ENCODE results near the gene MICAL3. TPM values are rescaled to one million over a fixed set of nuclear protein-coding genes. Genes with fewer than 3 reads are reported as not detected.

The MICAL3 gene
- total RNA-seq, 1 experiment from 2014 or later: 23.7 TPM

DNA sequence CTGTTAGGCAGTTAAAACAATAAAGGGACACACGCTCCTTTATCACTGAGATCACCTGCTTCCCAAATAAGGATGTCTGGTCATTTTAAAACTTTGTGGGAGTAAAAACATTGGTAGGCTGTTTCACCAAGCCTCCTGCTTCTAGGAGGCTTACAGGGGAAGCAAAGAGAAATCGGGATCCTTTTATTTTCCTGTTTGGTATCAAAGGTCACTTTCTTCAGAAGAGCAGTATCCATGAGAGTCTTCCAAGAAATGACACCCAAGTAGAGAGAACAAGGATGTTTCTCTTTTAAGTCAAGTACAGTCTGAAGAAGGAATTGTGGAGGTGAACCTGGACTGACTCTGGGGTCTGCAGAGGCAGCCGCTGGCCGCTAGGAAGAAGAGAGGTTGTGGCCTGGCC, 213.2 kb downstream of the MICAL3 start:
- Histone ChIP-seq H3K9me2 (replicated peaks; ENCODE audit: low read length) (no peaks in the 10 kb centered on the region), H3K4me2 (ENCODE audit: low read length) (no peak overlapping the region), H2AFZ (ENCODE audit: low read length) (no peak overlapping the region), H4K20me1 (ENCODE audit: low read length) (no peaks in the 10 kb centered on the region), H3K27me3 (ENCODE audit: low read length) (no peaks in the 10 kb centered on the region), H3K4me1 (ENCODE audit: insufficient read depth, low read length) (no peaks in the 10 kb centered on the region), H3K36me3 (ENCODE audit: low read depth, low read length) (no peaks in the 10 kb centered on the region; the same call in 1 of the 2 replicates), H3F3A (ENCODE audit: low read length, unreplicated experiment) (no peaks in the 10 kb centered on the region), H3K4me3 (ENCODE audit: low read length) (no peak overlapping the region), H3K9ac (ENCODE audit: low read length) (no peak overlapping the region), H3K9me3 (ENCODE audit: low read length) (no peaks in the 10 kb centered on the region), H3K79me2 (ENCODE audit: low read length) (no peaks in the 10 kb centered on the region), H3K27ac (ENCODE audit: low read length) (no peak overlapping the region)
- CTCF ChIA-PET: no interaction called here
- DNase-seq: no peak
- POLR2A ChIA-PET (ENCODE audit: unreplicated experiment): no interaction called here
- TF ChIP-seq EZH2phosphoT487 (IDR thresholded peaks at IDR 0.05; ENCODE audit: borderline replicate concordance, low read length) (no peak), EZH2 (IDR thresholded peaks at IDR 0.05; ENCODE audit: low read length, unreplicated experiment) (no peak)
- TF ChIP-seq, protein P1, sequence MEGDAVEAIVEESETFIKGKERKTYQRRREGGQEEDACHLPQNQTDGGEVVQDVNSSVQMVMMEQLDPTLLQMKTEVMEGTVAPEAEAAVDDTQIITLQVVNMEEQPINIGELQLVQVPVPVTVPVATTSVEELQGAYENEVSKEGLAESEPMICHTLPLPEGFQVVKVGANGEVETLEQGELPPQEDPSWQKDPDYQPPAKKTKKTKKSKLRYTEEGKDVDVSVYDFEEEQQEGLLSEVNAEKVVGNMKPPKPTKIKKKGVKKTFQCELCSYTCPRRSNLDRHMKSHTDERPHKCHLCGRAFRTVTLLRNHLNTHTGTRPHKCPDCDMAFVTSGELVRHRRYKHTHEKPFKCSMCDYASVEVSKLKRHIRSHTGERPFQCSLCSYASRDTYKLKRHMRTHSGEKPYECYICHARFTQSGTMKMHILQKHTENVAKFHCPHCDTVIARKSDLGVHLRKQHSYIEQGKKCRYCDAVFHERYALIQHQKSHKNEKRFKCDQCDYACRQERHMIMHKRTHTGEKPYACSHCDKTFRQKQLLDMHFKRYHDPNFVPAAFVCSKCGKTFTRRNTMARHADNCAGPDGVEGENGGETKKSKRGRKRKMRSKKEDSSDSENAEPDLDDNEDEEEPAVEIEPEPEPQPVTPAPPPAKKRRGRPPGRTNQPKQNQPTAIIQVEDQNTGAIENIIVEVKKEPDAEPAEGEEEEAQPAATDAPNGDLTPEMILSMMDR (conservative IDR thresholded peaks at IDR 0.05; ENCODE audit: low read depth, low read length): no peak
- ATAC-seq: no peak
- no TSS peak for BruUV-seq (replicated peaks)
- intact Hi-C loops (cut with micrococcal nuclease): no loop called here

DNA sequence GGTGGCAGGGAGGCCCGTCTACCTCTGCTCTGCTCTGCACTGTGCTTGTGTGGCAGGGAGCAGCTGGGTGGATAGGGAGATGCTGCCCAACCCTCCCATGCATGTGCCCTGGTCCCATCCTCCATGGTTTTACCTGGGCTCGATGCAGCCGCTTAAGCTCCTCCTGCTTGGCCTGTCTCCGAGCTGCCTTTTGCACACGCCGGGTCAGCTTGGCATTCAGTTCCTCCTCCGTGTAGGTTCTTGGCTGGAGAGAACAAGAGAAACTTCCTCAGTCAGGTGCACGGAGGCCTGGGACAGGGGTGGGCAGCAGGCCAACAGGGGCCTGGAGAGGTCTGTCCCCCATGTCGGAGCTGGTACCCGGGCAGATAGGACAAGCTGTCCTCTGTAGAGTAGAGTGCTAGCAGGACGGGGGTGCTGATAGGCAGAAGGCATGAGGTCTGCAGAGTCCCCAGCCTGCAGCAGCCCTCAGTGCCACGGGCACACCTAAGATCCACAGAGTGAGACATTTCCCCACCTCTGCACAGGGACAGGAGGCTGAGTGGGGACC, 213.7 kb downstream of the MICAL3 start:
- ATAC-seq (no peak), DNase-seq (no peak)
- Histone ChIP-seq H3K79me2 (ENCODE audit: low read length) (no peaks in the 10 kb centered on the region), H3K4me2 (ENCODE audit: low read length) (no peak overlapping the region), H3F3A (ENCODE audit: low read length, unreplicated experiment) (no peaks in the 10 kb centered on the region), H3K27ac (ENCODE audit: low read length) (no peak overlapping the region), H3K27me3 (ENCODE audit: low read length) (no peaks in the 10 kb centered on the region), H3K36me3 (ENCODE audit: low read depth, low read length) (no peaks in the 10 kb centered on the region; the same call in 1 of the 2 replicates), H3K4me3 (ENCODE audit: low read length) (no peak overlapping the region), H3K9me3 (ENCODE audit: low read length) (no peaks in the 10 kb centered on the region), H2AFZ (ENCODE audit: low read length) (no peak overlapping the region), H3K9me2 (replicated peaks; ENCODE audit: low read length) (no peaks in the 10 kb centered on the region), H3K4me1 (ENCODE audit: insufficient read depth, low read length) (no peaks in the 10 kb centered on the region), H3K9ac (ENCODE audit: low read length) (no peak overlapping the region), H4K20me1 (ENCODE audit: low read length) (no peaks in the 10 kb centered on the region)
- POLR2A ChIA-PET (ENCODE audit: unreplicated experiment): no interaction called here
- no peak for TF ChIP-seq EZH2 (IDR thresholded peaks at IDR 0.05; ENCODE audit: low read length, unreplicated experiment)
- no peak for TF ChIP-seq EZH2phosphoT487 (IDR thresholded peaks at IDR 0.05; ENCODE audit: borderline replicate concordance, low read length)
- TF ChIP-seq, protein P1 (conservative IDR thresholded peaks at IDR 0.05; ENCODE audit: low read depth, low read length): no peak
- CTCF ChIA-PET: no interaction called here
- no TSS peak for BruUV-seq (replicated peaks)
- intact Hi-C loops (cut with micrococcal nuclease): no loop called here

DNA sequence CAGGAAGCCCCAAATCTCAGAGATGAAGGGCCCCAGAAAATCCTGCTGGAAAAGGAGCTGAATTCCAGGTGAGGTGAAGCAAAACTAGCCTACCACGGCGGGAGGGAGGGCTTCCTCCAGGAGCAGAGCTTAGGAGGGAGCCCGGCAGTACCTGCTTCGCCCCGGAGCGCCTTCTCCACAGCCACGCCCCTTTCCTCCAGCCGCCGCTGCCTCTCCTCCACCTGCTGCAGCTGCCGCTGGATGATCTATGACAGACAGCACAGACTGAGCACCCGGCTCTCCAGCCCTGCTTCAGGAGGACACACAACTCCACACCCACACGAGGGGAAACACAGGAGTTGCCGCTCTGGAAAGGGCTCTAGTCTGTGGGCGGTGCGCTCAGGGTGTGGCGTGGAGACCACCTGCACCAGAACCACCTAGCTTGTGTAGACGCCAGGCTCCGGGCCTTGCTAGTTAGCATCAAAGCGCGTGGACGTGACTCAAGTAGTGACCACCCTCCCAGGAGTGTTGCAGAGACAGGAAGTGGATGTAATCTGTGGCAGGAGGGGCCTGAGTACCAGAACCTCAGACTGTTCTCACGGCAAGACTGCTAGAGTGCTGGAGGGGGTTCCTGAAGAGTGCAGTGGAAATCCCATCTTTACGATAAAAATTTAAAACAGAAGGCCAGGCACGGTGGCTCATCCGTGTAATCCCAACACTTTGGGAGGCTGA, 215.5 kb downstream of the MICAL3 start:
- H3K9ac ChIP-seq (ENCODE audit: low read length): no peak overlapping the region
- no peaks in the 10 kb centered on the region for H3K79me2 ChIP-seq (ENCODE audit: low read length)
- H4K20me1 ChIP-seq (ENCODE audit: low read length): no peaks in the 10 kb centered on the region
- CTCF ChIA-PET: no interaction called here
- no peak overlapping the region for H2AFZ ChIP-seq (ENCODE audit: low read length)
- H3K4me2 ChIP-seq (ENCODE audit: low read length): no peak overlapping the region
- intact Hi-C loops (cut with micrococcal nuclease): no loop called here
- no peaks in the 10 kb centered on the region for H3K4me1 ChIP-seq (ENCODE audit: insufficient read depth, low read length)
- BruUV-seq (replicated peaks): no TSS peak
- no peak for DNase-seq
- H3K9me2 ChIP-seq (replicated peaks; ENCODE audit: low read length): no peaks in the 10 kb centered on the region
- H3K27ac ChIP-seq (ENCODE audit: low read length): no peak overlapping the region
- no peak for TF ChIP-seq EZH2 (IDR thresholded peaks at IDR 0.05; ENCODE audit: low read length, unreplicated experiment)
- ATAC-seq: no peak
- no peaks in the 10 kb centered on the region for H3F3A ChIP-seq (ENCODE audit: low read length, unreplicated experiment)
- H3K36me3 ChIP-seq (ENCODE audit: low read depth, low read length): no peaks in the 10 kb centered on the region; the same call in 1 of the 2 replicates
- no peaks in the 10 kb centered on the region for H3K9me3 ChIP-seq (ENCODE audit: low read length)
- H3K4me3 ChIP-seq (ENCODE audit: low read length): no peak overlapping the region
- no peaks in the 10 kb centered on the region for H3K27me3 ChIP-seq (ENCODE audit: low read length)
- POLR2A ChIA-PET (ENCODE audit: unreplicated experiment): no interaction called here
